ENCODE data around the gene SLC22A4. TPM values are rescaled to one million over a fixed set of nuclear protein-coding genes. Genes with fewer than 3 reads are reported as not detected.

The SLC22A4 gene
- total RNA-seq, 1 donor from 2014 or later, result 0.75 TPM

GRCh38 chr5:132303589-132303988 is 9.4 kb downstream of the SLC22A4 start:
- no peak overlapping the region for H3K4me3 ChIP-seq (ENCODE audit: low read depth, low read length)
- TF ChIP-seq CTCF (conservative IDR thresholded peaks at IDR 0.05; ENCODE audit: low read depth, low read length), result no peak

GRCh38 chr5:132305420-132305819 is 11.2 kb downstream of the SLC22A4 start:
- TF ChIP-seq CTCF (conservative IDR thresholded peaks at IDR 0.05; ENCODE audit: low read depth, low read length), result no peak
- DNase-seq (ENCODE audit: low read depth), result no peak
- no peak overlapping the region for H3K4me3 ChIP-seq (ENCODE audit: low read depth, low read length)

More at GRCh38 chr5:132303589-132303988, 9.4 kb downstream of the SLC22A4 start:
- no peak for DNase-seq (ENCODE audit: low read depth)

GRCh38 chr5:132308701-132309100 is 14.5 kb downstream of the SLC22A4 start:
- TF ChIP-seq CTCF (conservative IDR thresholded peaks at IDR 0.05; ENCODE audit: low read depth, low read length), result no peak
- no peak for DNase-seq (ENCODE audit: low read depth)
- no peak overlapping the region for H3K4me3 ChIP-seq (ENCODE audit: low read depth, low read length)

- no peak overlapping the region for H3K4me3 ChIP-seq (ENCODE audit: low read depth, low read length)
- no peak for TF ChIP-seq CTCF (conservative IDR thresholded peaks at IDR 0.05; ENCODE audit: low read depth, low read length)
- DNase-seq (ENCODE audit: low read depth), result no peak
Observed at GRCh38 chr5:132309679-132310078, 15.5 kb downstream of the SLC22A4 start.

GRCh38 chr5:132310141-132310834 is 16.1 kb downstream of the SLC22A4 start:
- DNase-seq (ENCODE audit: low read depth), result no peak
- TF ChIP-seq CTCF (conservative IDR thresholded peaks at IDR 0.05; ENCODE audit: low read depth, low read length), result no peak
- H3K4me3 ChIP-seq (ENCODE audit: low read depth, low read length), result no peak overlapping the region

GRCh38 chr5:132313366-132313765 is 19.2 kb downstream of the SLC22A4 start:
- H3K4me3 ChIP-seq (ENCODE audit: low read depth, low read length), result no peak overlapping the region
- TF ChIP-seq CTCF (conservative IDR thresholded peaks at IDR 0.05; ENCODE audit: low read depth, low read length), result no peak
- DNase-seq (ENCODE audit: low read depth), result no peak

- TF ChIP-seq CTCF (conservative IDR thresholded peaks at IDR 0.05; ENCODE audit: low read depth, low read length), result no peak
- DNase-seq (ENCODE audit: low read depth), result no peak
- H3K4me3 ChIP-seq (ENCODE audit: low read depth, low read length), result no peak overlapping the region
Observed at GRCh38 chr5:132313961-132314432, 19.8 kb downstream of the SLC22A4 start.
